ENCODE data around the gene TRIM61.
"Not testable (repeated sequence)": the region's sequence is repeated elsewhere in the genome, so short reads cannot be mapped to it uniquely, and the experiment has no call there.

TRIM61 gene

GRCh38 chr4:165010487-165010886 lies 33.0 kb upstream of the TRIM61 start:
- H3K4me3 ChIP-seq (ENCODE audit: low read depth, low read length) = no peak overlapping the region
- no peaks in the 10 kb centered on the region for H3K9me3 ChIP-seq
- H3K4me1 ChIP-seq = no peaks in the 10 kb centered on the region
- H3K27me3 ChIP-seq = peaks cover 5% of the 10 kb centered on the region; the same call in 1 of the 2 replicates
- TF ChIP-seq, protein P1, sequence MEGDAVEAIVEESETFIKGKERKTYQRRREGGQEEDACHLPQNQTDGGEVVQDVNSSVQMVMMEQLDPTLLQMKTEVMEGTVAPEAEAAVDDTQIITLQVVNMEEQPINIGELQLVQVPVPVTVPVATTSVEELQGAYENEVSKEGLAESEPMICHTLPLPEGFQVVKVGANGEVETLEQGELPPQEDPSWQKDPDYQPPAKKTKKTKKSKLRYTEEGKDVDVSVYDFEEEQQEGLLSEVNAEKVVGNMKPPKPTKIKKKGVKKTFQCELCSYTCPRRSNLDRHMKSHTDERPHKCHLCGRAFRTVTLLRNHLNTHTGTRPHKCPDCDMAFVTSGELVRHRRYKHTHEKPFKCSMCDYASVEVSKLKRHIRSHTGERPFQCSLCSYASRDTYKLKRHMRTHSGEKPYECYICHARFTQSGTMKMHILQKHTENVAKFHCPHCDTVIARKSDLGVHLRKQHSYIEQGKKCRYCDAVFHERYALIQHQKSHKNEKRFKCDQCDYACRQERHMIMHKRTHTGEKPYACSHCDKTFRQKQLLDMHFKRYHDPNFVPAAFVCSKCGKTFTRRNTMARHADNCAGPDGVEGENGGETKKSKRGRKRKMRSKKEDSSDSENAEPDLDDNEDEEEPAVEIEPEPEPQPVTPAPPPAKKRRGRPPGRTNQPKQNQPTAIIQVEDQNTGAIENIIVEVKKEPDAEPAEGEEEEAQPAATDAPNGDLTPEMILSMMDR (IDR thresholded peaks at IDR 0.05; ENCODE audit: low read depth, low read length) = no peak
- DNase-seq = no peak
- H3K36me3 ChIP-seq = no peaks in the 10 kb centered on the region

- DNase-seq = no peak
- no peaks in the 10 kb centered on the region for H3K4me1 ChIP-seq
- H3K9me3 ChIP-seq = no peaks in the 10 kb centered on the region
- H3K4me3 ChIP-seq (ENCODE audit: low read depth, low read length) = no peak overlapping the region
- peaks cover 5% of the 10 kb centered on the region; the same call in 1 of the 2 replicates for H3K27me3 ChIP-seq
- H3K36me3 ChIP-seq = no peaks in the 10 kb centered on the region
- TF ChIP-seq, protein P1 (IDR thresholded peaks at IDR 0.05; ENCODE audit: low read depth, low read length) = no peak
Measured at GRCh38 chr4:165009493-165010227, 32.2 kb upstream of the TRIM61 start.

DNA sequence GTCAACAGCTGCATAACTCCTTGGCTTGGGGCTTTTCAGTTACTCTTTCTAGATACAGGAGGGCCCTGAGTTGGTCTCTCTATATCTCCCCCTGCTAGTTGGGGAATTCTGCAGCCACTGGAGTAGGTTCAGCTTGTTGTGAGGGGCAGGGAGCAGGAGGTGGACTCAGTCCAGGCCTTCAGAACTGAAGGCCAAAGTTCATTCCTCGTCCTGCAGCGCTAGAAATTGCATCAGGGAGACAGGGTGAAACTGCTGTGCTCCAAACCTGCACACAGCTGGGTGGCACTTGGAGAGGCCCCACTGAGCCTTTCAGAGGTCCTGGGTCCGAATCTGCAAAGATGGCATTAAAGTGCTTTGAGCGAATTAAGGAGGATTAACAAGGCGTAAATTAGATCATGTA lies 29.4 kb upstream of the TRIM61 start:
- Histone ChIP-seq H3K36me3 (no peaks in the 10 kb centered on the region), H3K27me3 (peaks cover 5% of the 10 kb centered on the region), H3K4me3 (ENCODE audit: low read depth, low read length) (no peak overlapping the region), H3K4me1 (no peaks in the 10 kb centered on the region), H3K9me3 (no peaks in the 10 kb centered on the region)
- no peak for DNase-seq
- TF ChIP-seq, protein P1 (IDR thresholded peaks at IDR 0.05; ENCODE audit: low read depth, low read length) = no peak

GRCh38 chr4:165006456-165006855 lies 29.0 kb upstream of the TRIM61 start:
- Histone ChIP-seq H3K36me3 (no peaks in the 10 kb centered on the region), H3K4me1 (no peaks in the 10 kb centered on the region), H3K27me3 (peaks cover 5% of the 10 kb centered on the region), H3K9me3 (no peaks in the 10 kb centered on the region), H3K4me3 (ENCODE audit: low read depth, low read length) (no peak overlapping the region)
- TF ChIP-seq, protein P1 (IDR thresholded peaks at IDR 0.05; ENCODE audit: low read depth, low read length) = no peak
- no peak for DNase-seq

- H3K4me3 ChIP-seq (ENCODE audit: low read depth, low read length) = no peak overlapping the region
- H3K36me3 ChIP-seq = no peaks in the 10 kb centered on the region
- H3K27me3 ChIP-seq = no peaks in the 10 kb centered on the region; the same call in none of the 2 replicates
- H3K9me3 ChIP-seq = no peaks in the 10 kb centered on the region
- TF ChIP-seq, protein P1 (IDR thresholded peaks at IDR 0.05; ENCODE audit: low read depth, low read length) = no peak
- DNase-seq = no peak
- no peaks in the 10 kb centered on the region for H3K4me1 ChIP-seq
Measured at GRCh38 chr4:165005352-165005925, 28.0 kb upstream of the TRIM61 start.

GRCh38 chr4:165001957-165002356 lies 24.5 kb upstream of the TRIM61 start:
- not testable (repeated sequence) for H3K27me3 ChIP-seq; H3K4me3 ChIP-seq (ENCODE audit: low read depth, low read length); DNase-seq; H3K9me3 ChIP-seq; H3K4me1 ChIP-seq; H3K36me3 ChIP-seq

GRCh38 chr4:164998526-164999080 lies 21.1 kb upstream of the TRIM61 start:
- not testable (repeated sequence) for DNase-seq; H3K9me3 ChIP-seq; H3K4me3 ChIP-seq (ENCODE audit: low read depth, low read length); H3K36me3 ChIP-seq; H3K27me3 ChIP-seq; H3K4me1 ChIP-seq

Measured in BE2C (cell line).